Parathyroid adenoma (tissue), 2 donors: ENCODE results near the gene FOXC2.

Experiments used
- H2AFZ ChIP-seq: fragments of 300-600 bp; sonication (generic); one replicate; pipeline ENCODE4 v1.7.0; 2017; ENCODE audit warnings: antibody characterized with exemption, mild to moderate bottlenecking
- H3K27ac ChIP-seq: fragments of 300-600 bp; sonication (generic); one replicate; pipeline ENCODE4 v1.7.0; 2017
- H3K27me3 ChIP-seq: fragments of 300-600 bp; sonication (generic); one replicate; pipeline ENCODE4 v1.7.0; 2017; ENCODE audit warnings: low read length; ENCODE audit not compliant: control insufficient read depth, insufficient read depth
- H3K36me3 ChIP-seq: fragments of 300-600 bp; sonication (generic); one replicate; pipeline ENCODE4 v1.7.0; 2017; ENCODE audit warnings: low read length; ENCODE audit not compliant: control insufficient read depth, insufficient read depth
- H3K4me1 ChIP-seq: fragments of 300-600 bp; sonication (generic); one replicate; pipeline ENCODE4 v1.7.0; 2017; ENCODE audit warnings: control low read depth
- H3K4me2 ChIP-seq: fragments of 300-600 bp; sonication (generic); one replicate; pipeline ENCODE4 v1.7.0; 2017; ENCODE audit warnings: low read length
- H3K4me3 ChIP-seq: fragments of 300-600 bp; sonication (generic); one replicate; pipeline ENCODE4 v1.7.0; 2017; ENCODE audit warnings: low read depth, low read length
- H3K79me2 ChIP-seq: fragments of 300-600 bp; sonication (generic); one replicate; pipeline ENCODE4 v1.7.0; 2017; ENCODE audit warnings: control low read depth
- H3K9ac ChIP-seq: fragments of 300-600 bp; sonication (generic); one replicate; pipeline ENCODE4 v1.7.0; 2017; ENCODE audit warnings: mild to moderate bottlenecking
- H3K9me3 ChIP-seq: fragments of 300-600 bp; sonication (generic); one replicate; pipeline ENCODE4 v1.7.0; 2017; ENCODE audit warnings: low read length; ENCODE audit not compliant: control insufficient read depth
- CTCF ChIP-seq: fragments of 300-600 bp; sonication (generic); IDR thresholded peaks from one replicate; pipeline ENCODE4 v1.7.0; 2017; ENCODE audit warnings: antibody characterized with exemption, mild to moderate bottlenecking
- donor health status: primary hyperparathyroidism.

FOXC2 gene

GRCh38 chr16:86531641-86532525, 34.7 kb upstream of the FOXC2 start:
- Histone ChIP-seq H3K4me1 (peaks cover 3% of the 10 kb centered on the region), H3K36me3 (no peaks in the 10 kb centered on the region), H3K79me2 (no peaks in the 10 kb centered on the region), H3K9ac (no peak overlapping the region), H3K4me3 (no peak overlapping the region), H3K27ac (no peak overlapping the region), H2AFZ (no peak overlapping the region), H3K4me2 (no peak overlapping the region), H3K27me3 (no peaks in the 10 kb centered on the region), H3K9me3 (no peaks in the 10 kb centered on the region)
- TF ChIP-seq CTCF, result no peak

- H3K36me3 ChIP-seq, result no peaks in the 10 kb centered on the region
- H3K79me2 ChIP-seq, result no peaks in the 10 kb centered on the region
- no peaks in the 10 kb centered on the region for H3K27me3 ChIP-seq
- no peak overlapping the region for H3K4me2 ChIP-seq
- H3K27ac ChIP-seq, result no peak overlapping the region
- H3K4me1 ChIP-seq, result peaks cover 2% of the 10 kb centered on the region
- H3K9ac ChIP-seq, result no peak overlapping the region
- no peak overlapping the region for H2AFZ ChIP-seq
- H3K4me3 ChIP-seq, result no peak overlapping the region
- H3K9me3 ChIP-seq, result no peaks in the 10 kb centered on the region
- no peak for TF ChIP-seq CTCF
Measured at GRCh38 chr16:86532526-86532815, 34.2 kb upstream of the FOXC2 start.

- H3K27ac ChIP-seq, result no peak overlapping the region
- no peak overlapping the region for H2AFZ ChIP-seq
- H3K79me2 ChIP-seq, result no peaks in the 10 kb centered on the region
- no peaks in the 10 kb centered on the region for H3K9me3 ChIP-seq
- H3K4me2 ChIP-seq, result no peak overlapping the region
- H3K4me1 ChIP-seq, result no peaks in the 10 kb centered on the region
- H3K9ac ChIP-seq, result no peak overlapping the region
- TF ChIP-seq CTCF, result no peak
- no peaks in the 10 kb centered on the region for H3K27me3 ChIP-seq
- H3K36me3 ChIP-seq, result no peaks in the 10 kb centered on the region
- no peak overlapping the region for H3K4me3 ChIP-seq
Measured at GRCh38 chr16:86533076-86533475, 33.6 kb upstream of the FOXC2 start.

- Histone ChIP-seq H3K27me3 (no peaks in the 10 kb centered on the region), H3K36me3 (no peaks in the 10 kb centered on the region)
- no peak for TF ChIP-seq CTCF
Measured at GRCh38 chr16:86533767-86534351, 32.8 kb upstream of the FOXC2 start.

More at GRCh38 chr16:86533767-86534351, 32.8 kb upstream of the FOXC2 start:
- no peak overlapping the region for H3K4me3 ChIP-seq
- H2AFZ ChIP-seq, result no peak overlapping the region
- H3K27ac ChIP-seq, result no peak overlapping the region
- no peaks in the 10 kb centered on the region for H3K9me3 ChIP-seq
- no peak overlapping the region for H3K4me2 ChIP-seq
- H3K4me1 ChIP-seq, result no peaks in the 10 kb centered on the region
- no peak overlapping the region for H3K9ac ChIP-seq
- no peaks in the 10 kb centered on the region for H3K79me2 ChIP-seq
